ENCODE data around the gene KRT75. TPM values are rescaled to one million over a fixed set of nuclear protein-coding genes. Genes with fewer than 3 reads are reported as not detected.

KRT75 gene
- total RNA-seq, 4 donors from 2014 or later: not detected

- in situ Hi-C loops (cut with MboI; ENCODE audit: low pct_ligation_motif_present in 1 of 4, low pct_unique_long_range_greater_than_20kb in 1 of 4, low sequenced_read_pairs in 3 of 4): no loop called here
- TF ChIP-seq CTCF (IDR thresholded peaks at IDR 0.05) (no peak), POLR2A (IDR thresholded peaks at IDR 0.05) (no peak), POLR2AphosphoS5 (IDR thresholded peaks at IDR 0.05) (no peak), EP300 (IDR thresholded peaks at IDR 0.05; ENCODE audit: low read depth) (no peak)
- DNase-seq: no peak
- intact Hi-C loops (cut with DNase I; ENCODE audit: low total_unique reads): no loop called here
- Histone ChIP-seq H3K9me3 (no peaks in the 10 kb centered on the region), H3K4me3 (no peak overlapping the region), H3K27ac (no peak overlapping the region), H3K36me3 (no peaks in the 10 kb centered on the region), H3K27me3 (no peaks in the 10 kb centered on the region), H3K4me1 (no peaks in the 10 kb centered on the region)
- WGBS, 2 donors (ENCODE audit: low coverage in 1 of 2): 95% methylated on average over 3 of the region's 3 CpGs; no CpG with 5 or more reads in 1 of the 2 donors
Measured at GRCh38 chr12:52404951-52405350, 29.2 kb downstream of the KRT75 start.

GRCh38 chr12:52403561-52403960 lies 30.6 kb downstream of the KRT75 start:
- in situ Hi-C loops (cut with MboI; ENCODE audit: low pct_ligation_motif_present in 1 of 4, low pct_unique_long_range_greater_than_20kb in 1 of 4, low sequenced_read_pairs in 3 of 4) (no loop called here), intact Hi-C loops (cut with DNase I; ENCODE audit: low total_unique reads) (no loop called here)
- Histone ChIP-seq H3K36me3 (no peaks in the 10 kb centered on the region), H3K4me1 (no peaks in the 10 kb centered on the region), H3K27me3 (no peaks in the 10 kb centered on the region), H3K27ac (no peak overlapping the region), H3K4me3 (no peak overlapping the region), H3K9me3 (no peaks in the 10 kb centered on the region)
- WGBS, 2 donors (ENCODE audit: low coverage in 1 of 2): 94% methylated on average over 9 of the region's 9 CpGs; no CpG with 5 or more reads in 1 of the 2 donors
- no peak for DNase-seq
- no peak for TF ChIP-seq POLR2A (IDR thresholded peaks at IDR 0.05)
- no peak for TF ChIP-seq CTCF (IDR thresholded peaks at IDR 0.05)
- no peak for TF ChIP-seq EP300 (IDR thresholded peaks at IDR 0.05; ENCODE audit: low read depth)
- no peak for TF ChIP-seq POLR2AphosphoS5 (IDR thresholded peaks at IDR 0.05)

- Histone ChIP-seq H3K27me3 (no peaks in the 10 kb centered on the region), H3K27ac (no peak overlapping the region), H3K4me1 (no peaks in the 10 kb centered on the region), H3K4me3 (no peak overlapping the region), H3K9me3 (no peaks in the 10 kb centered on the region), H3K36me3 (no peaks in the 10 kb centered on the region)
- TF ChIP-seq CTCF (IDR thresholded peaks at IDR 0.05): no peak
- no peak for TF ChIP-seq POLR2AphosphoS5 (IDR thresholded peaks at IDR 0.05)
- no peak for TF ChIP-seq EP300 (IDR thresholded peaks at IDR 0.05; ENCODE audit: low read depth)
- TF ChIP-seq POLR2A (IDR thresholded peaks at IDR 0.05): no peak
- 63 to 71% methylated on average over 2 to 3 of the region's 3 CpGs for WGBS, 2 donors (ENCODE audit: low coverage in 1 of 2)
- in situ Hi-C loops (cut with MboI; ENCODE audit: low pct_ligation_motif_present in 1 of 4, low pct_unique_long_range_greater_than_20kb in 1 of 4, low sequenced_read_pairs in 3 of 4): no loop called here
- intact Hi-C loops (cut with DNase I; ENCODE audit: low total_unique reads): no loop called here
- DNase-seq: no peak
Measured at GRCh38 chr12:52402873-52403540, 31.2 kb downstream of the KRT75 start.

GRCh38 chr12:52402377-52402776 lies 31.8 kb downstream of the KRT75 start:
- Histone ChIP-seq H3K4me3 (no peak overlapping the region), H3K36me3 (no peaks in the 10 kb centered on the region), H3K27me3 (no peaks in the 10 kb centered on the region), H3K9me3 (no peaks in the 10 kb centered on the region), H3K4me1 (no peaks in the 10 kb centered on the region), H3K27ac (no peak overlapping the region)
- DNase-seq: no peak
- WGBS, 2 donors (ENCODE audit: low coverage in 1 of 2): 100% methylated on average over 2 of the region's 2 CpGs; no CpG with 5 or more reads in 1 of the 2 donors
- intact Hi-C loops (cut with DNase I; ENCODE audit: low total_unique reads): no loop called here
- TF ChIP-seq POLR2A (IDR thresholded peaks at IDR 0.05): no peak
- no peak for TF ChIP-seq CTCF (IDR thresholded peaks at IDR 0.05)
- no peak for TF ChIP-seq POLR2AphosphoS5 (IDR thresholded peaks at IDR 0.05)
- TF ChIP-seq EP300 (IDR thresholded peaks at IDR 0.05; ENCODE audit: low read depth): no peak
- in situ Hi-C loops (cut with MboI; ENCODE audit: low pct_ligation_motif_present in 1 of 4, low pct_unique_long_range_greater_than_20kb in 1 of 4, low sequenced_read_pairs in 3 of 4): no loop called here

Measured in transverse colon (tissue), 4 donors.